Measurements from ENCODE around the gene FBXO2. TPM values are rescaled to one million over a fixed set of nuclear protein-coding genes. Genes with fewer than 3 reads are reported as not detected.

FBXO2 gene
- total RNA-seq, 1 donor from 2014 or later: 64.0 TPM

GRCh38 chr1:11701981-11702803, 48.0 kb upstream of the FBXO2 start:
- peaks cover 31% of the 10 kb centered on the region for H3K27me3 ChIP-seq (ENCODE audit: insufficient read depth, low read length)
- no peak overlapping the region for H3K4me3 ChIP-seq (ENCODE audit: insufficient read depth, low read depth, low read length)
- Mint-ChIP-seq H3K4me3 (ENCODE audit: unreplicated experiment) (no peak overlapping the region), H3K27ac (ENCODE audit: unreplicated experiment) (no peak overlapping the region), H3K9me3 (ENCODE audit: unreplicated experiment) (no peaks in the 10 kb centered on the region), H3K27me3 (ENCODE audit: low read depth, unreplicated experiment) (peaks cover 50% of the 10 kb centered on the region), H3K36me3 (ENCODE audit: low read depth, unreplicated experiment) (no peaks in the 10 kb centered on the region), H3K4me1 (ENCODE audit: low read depth, unreplicated experiment) (no peaks in the 10 kb centered on the region)
- H3K79me2 ChIP-seq (ENCODE audit: insufficient read depth, low read length): no peaks in the 10 kb centered on the region
- TF ChIP-seq EZH2 (IDR thresholded peaks at IDR 0.05; ENCODE audit: insufficient read depth, low read length): no peak
- TF ChIP-seq CTCF (IDR thresholded peaks at IDR 0.05; ENCODE audit: insufficient read depth, low read depth, low read length): no peak
- H3K4me2 ChIP-seq (ENCODE audit: low read length): peak overlapping the region; percentile 75
- no peaks in the 10 kb centered on the region for H3K9me3 ChIP-seq (ENCODE audit: insufficient read depth, low read depth, low read length)
- peak overlapping the region; percentile 32 for H3K9ac ChIP-seq (ENCODE audit: low read length)
- peaks cover 10% of the 10 kb centered on the region for H3K4me1 ChIP-seq (ENCODE audit: insufficient read depth, low read length)
- H3K27ac ChIP-seq (ENCODE audit: low read depth, low read length): no peak overlapping the region
- H4K20me1 ChIP-seq (ENCODE audit: insufficient read depth, low read length): peaks cover 31% of the 10 kb centered on the region
- FAIRE-seq (no peak), DNase-seq (ENCODE audit: low read depth) (no peak)
- H3K36me3 ChIP-seq (ENCODE audit: insufficient read depth, low read length): no peaks in the 10 kb centered on the region
- H2AFZ ChIP-seq (ENCODE audit: low read depth, low read length): peak overlapping the region; percentile 43

- Histone ChIP-seq H3K9me3 (ENCODE audit: insufficient read depth, low read depth, low read length) (no peaks in the 10 kb centered on the region), H3K36me3 (ENCODE audit: insufficient read depth, low read length) (no peaks in the 10 kb centered on the region), H3K4me1 (ENCODE audit: insufficient read depth, low read length) (peaks cover 10% of the 10 kb centered on the region), H3K9ac (ENCODE audit: low read length) (peak overlapping the region; percentile 32), H3K4me2 (ENCODE audit: low read length) (peak overlapping the region; percentile 75), H3K4me3 (ENCODE audit: insufficient read depth, low read depth, low read length) (peak overlapping the region; percentile 22), H3K79me2 (ENCODE audit: insufficient read depth, low read length) (no peaks in the 10 kb centered on the region), H2AFZ (ENCODE audit: low read depth, low read length) (peak overlapping the region; percentile 43), H4K20me1 (ENCODE audit: insufficient read depth, low read length) (peaks cover 31% of the 10 kb centered on the region), H3K27me3 (ENCODE audit: insufficient read depth, low read length) (peaks cover 31% of the 10 kb centered on the region), H3K27ac (ENCODE audit: low read depth, low read length) (no peak overlapping the region)
- TF ChIP-seq CTCF (IDR thresholded peaks at IDR 0.05; ENCODE audit: insufficient read depth, low read depth, low read length): no peak
- TF ChIP-seq EZH2 (IDR thresholded peaks at IDR 0.05; ENCODE audit: insufficient read depth, low read length): no peak
- H3K36me3 Mint-ChIP-seq (ENCODE audit: low read depth, unreplicated experiment): no peaks in the 10 kb centered on the region
- no peak overlapping the region for H3K27ac Mint-ChIP-seq (ENCODE audit: unreplicated experiment)
- no peaks in the 10 kb centered on the region for H3K9me3 Mint-ChIP-seq (ENCODE audit: unreplicated experiment)
- no peak overlapping the region for H3K4me3 Mint-ChIP-seq (ENCODE audit: unreplicated experiment)
- DNase-seq (ENCODE audit: low read depth) (no peak), FAIRE-seq (no peak)
- H3K4me1 Mint-ChIP-seq (ENCODE audit: low read depth, unreplicated experiment): no peaks in the 10 kb centered on the region
- H3K27me3 Mint-ChIP-seq (ENCODE audit: low read depth, unreplicated experiment): peaks cover 50% of the 10 kb centered on the region
These were observed 47.3 kb upstream of the FBXO2 start for GRCh38 chr1:11701551-11701961.

All from astrocyte (in vitro differentiated cells and primary cell).